WI38 (cell line): Measurements from ENCODE around the gene SEMA3C.

ENCODE experiments used
- H3K4me3 ChIP-seq: 2 replicates; pipeline ENCODE4 v1.5.1; 2011; ENCODE audit warnings: low read depth, mild to moderate bottlenecking, control low read depth, low read length
- TF ChIP-seq, protein P1 (sequence below): IDR thresholded peaks from 2 replicates; pipeline ENCODE4 v1.5.1; 2012; ENCODE audit warnings: low read depth, mild to moderate bottlenecking, control low read depth, low read length

SEMA3C gene

DNA sequence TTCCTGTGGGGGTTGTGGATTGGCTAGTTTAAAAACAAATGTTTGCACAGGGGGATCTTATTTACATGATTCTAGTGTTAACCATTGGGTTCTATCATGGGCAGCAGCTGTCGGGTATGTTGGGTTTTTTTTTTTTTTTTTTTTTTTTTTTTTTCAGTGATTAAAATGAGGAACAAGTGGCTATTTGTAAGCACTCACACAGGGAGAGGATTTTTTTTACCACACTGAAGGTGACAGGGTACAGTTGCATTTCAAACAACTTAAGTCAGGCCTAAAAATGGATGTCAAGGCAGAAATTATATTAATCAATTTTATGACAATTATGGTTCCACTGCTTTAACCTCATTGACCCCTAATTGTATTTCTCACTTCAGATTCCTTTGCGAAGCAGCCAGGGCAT is 187.6 kb downstream of the SEMA3C start:
- H3K4me3 ChIP-seq, result no peak overlapping the region

DNA sequence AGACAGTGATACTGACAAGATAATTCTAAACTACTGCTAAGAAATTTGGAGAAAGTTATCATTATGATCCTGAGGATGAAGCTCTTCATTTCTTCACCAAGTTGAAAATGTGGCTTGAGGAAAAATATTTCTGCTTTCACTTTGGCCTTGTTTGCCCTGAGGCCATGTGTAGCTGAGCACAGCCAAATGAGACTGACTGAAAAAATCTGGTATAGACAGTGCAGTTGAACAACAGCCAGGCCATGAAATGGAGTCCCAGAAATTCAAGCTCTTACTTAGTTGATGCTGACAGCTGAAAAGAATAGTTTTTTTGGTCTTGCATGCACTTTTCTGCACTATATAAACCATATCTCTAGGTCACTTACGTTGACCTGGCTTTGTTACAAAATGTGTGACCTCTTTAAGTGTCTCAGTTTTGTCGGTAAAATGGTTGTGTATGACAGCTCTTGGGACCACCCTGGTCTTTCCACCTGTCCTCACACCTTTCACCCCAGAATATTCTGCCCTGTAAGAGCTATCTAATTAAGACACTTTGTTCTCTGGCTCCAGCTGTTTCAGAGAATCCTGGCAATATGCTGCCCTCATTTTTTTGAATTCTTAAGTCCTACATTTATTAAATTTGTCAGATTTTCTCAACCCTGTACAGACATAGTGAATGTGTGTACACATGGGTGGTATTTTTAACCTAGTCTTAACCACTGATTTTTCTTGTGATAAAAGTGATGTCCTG is 189.1 kb downstream of the SEMA3C start:
- TF ChIP-seq, protein P1, sequence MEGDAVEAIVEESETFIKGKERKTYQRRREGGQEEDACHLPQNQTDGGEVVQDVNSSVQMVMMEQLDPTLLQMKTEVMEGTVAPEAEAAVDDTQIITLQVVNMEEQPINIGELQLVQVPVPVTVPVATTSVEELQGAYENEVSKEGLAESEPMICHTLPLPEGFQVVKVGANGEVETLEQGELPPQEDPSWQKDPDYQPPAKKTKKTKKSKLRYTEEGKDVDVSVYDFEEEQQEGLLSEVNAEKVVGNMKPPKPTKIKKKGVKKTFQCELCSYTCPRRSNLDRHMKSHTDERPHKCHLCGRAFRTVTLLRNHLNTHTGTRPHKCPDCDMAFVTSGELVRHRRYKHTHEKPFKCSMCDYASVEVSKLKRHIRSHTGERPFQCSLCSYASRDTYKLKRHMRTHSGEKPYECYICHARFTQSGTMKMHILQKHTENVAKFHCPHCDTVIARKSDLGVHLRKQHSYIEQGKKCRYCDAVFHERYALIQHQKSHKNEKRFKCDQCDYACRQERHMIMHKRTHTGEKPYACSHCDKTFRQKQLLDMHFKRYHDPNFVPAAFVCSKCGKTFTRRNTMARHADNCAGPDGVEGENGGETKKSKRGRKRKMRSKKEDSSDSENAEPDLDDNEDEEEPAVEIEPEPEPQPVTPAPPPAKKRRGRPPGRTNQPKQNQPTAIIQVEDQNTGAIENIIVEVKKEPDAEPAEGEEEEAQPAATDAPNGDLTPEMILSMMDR, result no peak
- no peak overlapping the region for H3K4me3 ChIP-seq

More for the DNA sequence above, 187.6 kb downstream of the SEMA3C start:
- TF ChIP-seq, protein P1, result no peak

DNA sequence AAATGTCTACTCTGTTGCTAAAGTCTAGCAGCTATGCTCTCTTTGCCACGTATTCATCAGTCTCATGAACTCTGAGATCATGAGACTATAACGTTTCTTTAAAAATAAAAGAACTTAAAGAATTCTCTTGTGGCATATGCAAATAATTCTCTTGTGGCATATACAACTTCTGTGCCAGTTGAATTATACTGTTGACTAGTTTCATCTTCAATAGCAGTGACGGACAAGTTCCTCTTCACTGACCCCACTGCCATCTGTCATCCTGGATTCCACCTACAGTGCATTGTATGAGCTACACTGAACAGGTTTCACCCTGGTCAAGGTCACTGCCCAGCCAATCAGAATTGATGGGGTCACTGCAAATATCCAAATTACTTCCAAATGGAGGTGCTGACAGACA is 192.2 kb downstream of the SEMA3C start:
- H3K4me3 ChIP-seq, result no peak overlapping the region
- TF ChIP-seq, protein P1, result no peak

DNA sequence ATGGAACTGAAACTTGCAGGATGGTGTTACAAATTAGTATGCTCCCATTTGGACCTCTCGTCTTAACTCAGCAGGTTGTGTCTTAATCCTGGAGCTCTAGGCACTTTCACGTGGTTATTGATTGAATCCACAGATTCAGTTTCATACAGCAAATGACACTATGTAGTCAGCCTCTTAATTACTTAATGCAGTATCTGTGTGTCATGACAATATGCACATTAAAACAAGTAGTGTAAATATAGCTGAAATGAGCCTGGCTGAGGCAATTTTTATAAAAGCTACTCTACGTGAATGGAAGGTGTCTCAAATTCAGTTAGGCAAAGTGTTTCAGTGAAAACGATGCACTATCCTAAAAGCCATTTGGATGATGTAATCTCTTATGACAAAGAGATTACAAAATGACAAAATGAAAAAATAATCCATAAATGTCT is 193.7 kb downstream of the SEMA3C start:
- TF ChIP-seq, protein P1, result no peak

DNA sequence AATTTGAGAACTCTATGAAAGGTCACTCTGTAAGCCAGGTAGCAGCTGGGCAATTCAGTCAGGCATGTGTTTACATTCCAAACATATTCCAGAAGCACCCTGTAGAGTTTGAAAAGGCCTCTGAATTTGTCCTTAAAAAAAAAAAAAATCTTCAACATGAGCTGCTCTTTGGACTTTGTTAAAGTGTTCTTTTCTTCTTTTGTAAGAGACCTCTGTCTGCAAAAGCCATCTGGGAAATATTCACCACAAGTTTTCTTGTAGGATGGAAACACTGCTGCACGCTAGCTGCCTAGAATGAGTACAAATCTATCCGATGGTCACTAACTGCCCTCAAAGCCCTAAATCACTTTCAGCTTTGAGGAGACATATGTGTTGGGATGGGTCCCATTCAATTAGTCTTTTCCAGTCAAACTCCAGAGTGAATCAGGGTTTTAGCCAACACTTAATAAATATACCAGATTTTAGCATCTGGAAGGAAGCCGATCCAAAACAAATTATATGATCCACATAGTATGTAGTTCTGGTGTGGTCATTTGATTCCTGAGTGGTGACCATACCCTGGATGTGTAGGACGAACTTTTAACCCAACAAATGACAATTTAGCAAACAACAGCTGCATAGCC is 194.5 kb downstream of the SEMA3C start:
- TF ChIP-seq, protein P1, result no peak
- no peak overlapping the region for H3K4me3 ChIP-seq

More for the DNA sequence above, 193.7 kb downstream of the SEMA3C start:
- no peak overlapping the region for H3K4me3 ChIP-seq

DNA sequence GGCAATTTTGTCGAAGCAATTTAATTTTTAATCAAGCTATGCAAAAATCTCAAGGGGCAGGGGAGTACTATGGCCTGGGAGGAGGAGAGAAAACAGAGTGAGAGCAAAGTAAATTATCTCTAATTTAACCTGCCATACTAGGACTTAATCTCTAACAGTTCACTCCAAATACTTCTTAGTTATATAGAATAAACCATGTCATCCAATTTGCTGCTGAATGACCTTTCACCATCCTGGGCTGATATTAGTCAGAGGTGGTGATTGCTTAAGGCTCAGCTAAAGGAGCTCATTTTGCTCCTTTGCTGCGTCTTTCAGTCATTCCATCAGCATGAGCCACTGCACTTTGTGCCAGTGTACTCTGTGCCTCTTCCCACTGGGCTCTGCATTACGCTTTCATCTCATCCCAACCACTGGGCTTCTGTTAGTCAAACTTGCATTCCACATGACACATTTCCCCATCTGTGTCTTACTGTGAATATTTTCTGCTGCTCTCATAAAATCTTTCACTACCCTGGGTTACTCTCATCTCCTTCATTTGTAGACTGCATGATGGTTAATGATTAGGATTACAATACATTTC is 196.1 kb downstream of the SEMA3C start:
- no peak overlapping the region for H3K4me3 ChIP-seq

More for the DNA sequence above, 196.1 kb downstream of the SEMA3C start:
- TF ChIP-seq, protein P1, result no peak
